Activated naive CD8-positive, alpha-beta T cell treated with anti-CD3 and anti-CD28 coated beads, Interleukin-2, amount 50 U/mL, for 24 hours (primary cell): ENCODE data around the gene MLLT6.

Experiments
- ATAC-seq: fragments of 150-1000 bp; cut with Tn5 transposase; one replicate; pipeline ENCODE4 v1.10.0; 2021
- DNase-seq: peaks from one replicate; pipeline ENCODE4 v3.0.0; 2021
- H3K27ac Mint-ChIP-seq: one replicate; pipeline ENCODE4 v1.8.0; 2021; ENCODE audit warnings: mild to moderate bottlenecking, mixed read lengths
- H3K27me3 Mint-ChIP-seq: one replicate; pipeline ENCODE4 v1.8.0; 2021; ENCODE audit warnings: mixed read lengths
- H3K36me3 Mint-ChIP-seq: one replicate; pipeline ENCODE4 v1.8.0; 2021; ENCODE audit warnings: low read depth, mixed read lengths
- H3K4me1 Mint-ChIP-seq: one replicate; pipeline ENCODE4 v1.8.0; 2021; ENCODE audit warnings: mixed read lengths
- H3K4me3 Mint-ChIP-seq: one replicate; pipeline ENCODE4 v1.8.0; 2021; ENCODE audit warnings: mild to moderate bottlenecking, moderate library complexity, mixed read lengths
- H3K9me3 Mint-ChIP-seq: one replicate; pipeline ENCODE4 v1.8.0; 2021; ENCODE audit warnings: mixed read lengths

MLLT6 gene

GRCh38 chr17:38704606-38705522 is at the start of gene MLLT6:
Gene MLLT6 (plus strand): TSS chr17:38705273. CDS start chr17:38705633, 360 bp downstream.
- Mint-ChIP-seq H3K9me3 (peaks cover 5% of the 10 kb centered on the region), H3K4me1 (peaks cover 59% of the 10 kb centered on the region), H3K36me3 (peaks cover 34% of the 10 kb centered on the region), H3K4me3 (peak within 1 kb of the TSS; percentile 96), H3K27me3 (no peaks in the 10 kb centered on the region), H3K27ac (peak within 1 kb of the TSS; percentile 99)
- ATAC-seq (no peak), DNase-seq (peak; percentile 69)

GRCh38 chr17:38656959-38657823 is 47.9 kb upstream of the MLLT6 start:
- peaks cover 38% of the 10 kb centered on the region for H3K4me1 Mint-ChIP-seq
- H3K4me3 Mint-ChIP-seq, result peak overlapping the region; percentile 48
- ATAC-seq (peak; percentile 20), DNase-seq (no peak)
- peaks cover 9% of the 10 kb centered on the region for H3K27me3 Mint-ChIP-seq
- H3K36me3 Mint-ChIP-seq, result no peaks in the 10 kb centered on the region
- no peaks in the 10 kb centered on the region for H3K9me3 Mint-ChIP-seq
- H3K27ac Mint-ChIP-seq, result peak overlapping the region; percentile 46

GRCh38 chr17:38657824-38658740 is 47.0 kb upstream of the MLLT6 start:
- H3K27me3 Mint-ChIP-seq, result peaks cover 14% of the 10 kb centered on the region
- DNase-seq (no peak), ATAC-seq (no peak)
- no peaks in the 10 kb centered on the region for H3K36me3 Mint-ChIP-seq
- H3K4me1 Mint-ChIP-seq, result peaks cover 38% of the 10 kb centered on the region
- no peak overlapping the region for H3K27ac Mint-ChIP-seq
- no peak overlapping the region for H3K4me3 Mint-ChIP-seq
- no peaks in the 10 kb centered on the region for H3K9me3 Mint-ChIP-seq

- Mint-ChIP-seq H3K9me3 (no peaks in the 10 kb centered on the region), H3K27me3 (peaks cover 16% of the 10 kb centered on the region), H3K36me3 (no peaks in the 10 kb centered on the region), H3K4me1 (peaks cover 33% of the 10 kb centered on the region), H3K27ac (no peak overlapping the region), H3K4me3 (no peak overlapping the region)
- no peak for ATAC-seq
- DNase-seq, result no peak
These were observed 46.2 kb upstream of the MLLT6 start for GRCh38 chr17:38658741-38659345.

- no peaks in the 10 kb centered on the region for H3K9me3 Mint-ChIP-seq
These were observed 45.7 kb upstream of the MLLT6 start for GRCh38 chr17:38659415-38659814.

GRCh38 chr17:38660097-38661025 is 44.7 kb upstream of the MLLT6 start:
- no peak overlapping the region for H3K4me3 Mint-ChIP-seq
- ATAC-seq (no peak), DNase-seq (no peak)
- H3K4me1 Mint-ChIP-seq, result peaks cover 20% of the 10 kb centered on the region
- H3K27me3 Mint-ChIP-seq, result peaks cover 26% of the 10 kb centered on the region
- no peaks in the 10 kb centered on the region for H3K9me3 Mint-ChIP-seq
- no peak overlapping the region for H3K27ac Mint-ChIP-seq
- no peaks in the 10 kb centered on the region for H3K36me3 Mint-ChIP-seq

More at GRCh38 chr17:38659415-38659814, 45.7 kb upstream of the MLLT6 start:
- Mint-ChIP-seq H3K27me3 (peaks cover 22% of the 10 kb centered on the region), H3K4me1 (peaks cover 28% of the 10 kb centered on the region), H3K36me3 (no peaks in the 10 kb centered on the region), H3K27ac (no peak overlapping the region), H3K4me3 (no peak overlapping the region)
- no peak for DNase-seq
- no peak for ATAC-seq

GRCh38 chr17:38663125-38663751 is 41.8 kb upstream of the MLLT6 start:
- ATAC-seq (peak; percentile 86), DNase-seq (peak; percentile 68)
- Mint-ChIP-seq H3K27me3 (peaks cover 33% of the 10 kb centered on the region), H3K4me3 (no peak overlapping the region), H3K9me3 (no peaks in the 10 kb centered on the region), H3K36me3 (no peaks in the 10 kb centered on the region), H3K27ac (no peak overlapping the region), H3K4me1 (peaks cover 6% of the 10 kb centered on the region)

- H3K27me3 Mint-ChIP-seq, result peaks cover 41% of the 10 kb centered on the region
- H3K27ac Mint-ChIP-seq, result no peak overlapping the region
- H3K9me3 Mint-ChIP-seq, result no peaks in the 10 kb centered on the region
These were observed 41.0 kb upstream of the MLLT6 start for GRCh38 chr17:38663964-38664644.

GRCh38 chr17:38667099-38667786 is 37.8 kb upstream of the MLLT6 start:
- H3K27ac Mint-ChIP-seq, result no peak overlapping the region
- peak; percentile 60 for ATAC-seq
- peaks cover 15% of the 10 kb centered on the region for H3K4me1 Mint-ChIP-seq
- H3K9me3 Mint-ChIP-seq, result no peaks in the 10 kb centered on the region
- H3K36me3 Mint-ChIP-seq, result peaks cover 8% of the 10 kb centered on the region
- peaks cover 55% of the 10 kb centered on the region for H3K27me3 Mint-ChIP-seq
- H3K4me3 Mint-ChIP-seq, result no peak overlapping the region
- DNase-seq, result peak; percentile 67

More at GRCh38 chr17:38663964-38664644, 41.0 kb upstream of the MLLT6 start:
- ATAC-seq (no peak), DNase-seq (no peak)
- Mint-ChIP-seq H3K36me3 (no peaks in the 10 kb centered on the region), H3K4me1 (no peaks in the 10 kb centered on the region), H3K4me3 (no peak overlapping the region)

GRCh38 chr17:38667787-38668122 is 37.3 kb upstream of the MLLT6 start:
- Mint-ChIP-seq H3K27me3 (peaks cover 56% of the 10 kb centered on the region), H3K4me3 (no peak overlapping the region), H3K36me3 (peaks cover 8% of the 10 kb centered on the region), H3K9me3 (no peaks in the 10 kb centered on the region), H3K4me1 (peaks cover 19% of the 10 kb centered on the region), H3K27ac (no peak overlapping the region)
- DNase-seq (no peak), ATAC-seq (no peak)

- Mint-ChIP-seq H3K27ac (no peak overlapping the region), H3K27me3 (peaks cover 44% of the 10 kb centered on the region), H3K4me1 (peaks cover 22% of the 10 kb centered on the region), H3K36me3 (peaks cover 10% of the 10 kb centered on the region), H3K4me3 (no peak overlapping the region), H3K9me3 (no peaks in the 10 kb centered on the region)
- ATAC-seq (no peak), DNase-seq (no peak)
These were observed 35.6 kb upstream of the MLLT6 start for GRCh38 chr17:38669520-38669919.
